Lower leg skin (tissue), 3 donors: ENCODE results near the gene UPP1.

Experiments used
- CTCF ChIP-seq, 3 donors: fragments of 450-650 bp; IDR thresholded peaks; one replicate each; pipeline ENCODE4 v1.5.1; 2016; ENCODE audit warnings: antibody characterized with exemption in 3 of 3, mild to moderate bottlenecking in 3 of 3, moderate library complexity in 2 of 3
- POLR2A ChIP-seq, 2 donors: fragments of 450-650 bp; IDR thresholded peaks; one replicate each; pipeline ENCODE4 v1.6.1; 2016 to 2017; ENCODE audit warnings: antibody characterized with exemption in 2 of 2, mild to moderate bottlenecking in 1 of 2, moderate library complexity in 1 of 2

- TF ChIP-seq CTCF (IDR thresholded peaks at IDR 0.05) (no peak), POLR2A (IDR thresholded peaks at IDR 0.05) (no peak)
Measured at GRCh38 chr7:48114589-48114988, 25.5 kb downstream of the UPP1 start.
